WTC11 (cell line): ENCODE results near the gene TBL1XR1.

ENCODE experiments used
- CBFB ChIP-seq: sonication (generic); formaldehyde crosslinking; IDR thresholded peaks from 2 replicates; pipeline ENCODE4 v1.8.1; 2022; ENCODE audit warnings: mild to moderate bottlenecking, low read depth, missing genetic modification reagents
- SP1 ChIP-seq: sonication (generic); formaldehyde crosslinking; conservative IDR thresholded peaks from 2 replicates; pipeline ENCODE4 v1.8.1; 2022; ENCODE audit warnings: missing genetic modification reagents
- TF ChIP-seq, protein P1 (sequence below): sonication (generic); formaldehyde crosslinking; IDR thresholded peaks from 2 replicates; pipeline ENCODE4 v1.8.1; 2023; ENCODE audit warnings: mild to moderate bottlenecking, missing genetic modification reagents, moderate library complexity
- TF ChIP-seq, protein P2 (sequence below): sonication (generic); formaldehyde crosslinking; IDR thresholded peaks from 2 replicates; pipeline ENCODE4 v1.8.1; 2023; ENCODE audit warnings: mild to moderate bottlenecking, missing genetic modification reagents

DNA sequence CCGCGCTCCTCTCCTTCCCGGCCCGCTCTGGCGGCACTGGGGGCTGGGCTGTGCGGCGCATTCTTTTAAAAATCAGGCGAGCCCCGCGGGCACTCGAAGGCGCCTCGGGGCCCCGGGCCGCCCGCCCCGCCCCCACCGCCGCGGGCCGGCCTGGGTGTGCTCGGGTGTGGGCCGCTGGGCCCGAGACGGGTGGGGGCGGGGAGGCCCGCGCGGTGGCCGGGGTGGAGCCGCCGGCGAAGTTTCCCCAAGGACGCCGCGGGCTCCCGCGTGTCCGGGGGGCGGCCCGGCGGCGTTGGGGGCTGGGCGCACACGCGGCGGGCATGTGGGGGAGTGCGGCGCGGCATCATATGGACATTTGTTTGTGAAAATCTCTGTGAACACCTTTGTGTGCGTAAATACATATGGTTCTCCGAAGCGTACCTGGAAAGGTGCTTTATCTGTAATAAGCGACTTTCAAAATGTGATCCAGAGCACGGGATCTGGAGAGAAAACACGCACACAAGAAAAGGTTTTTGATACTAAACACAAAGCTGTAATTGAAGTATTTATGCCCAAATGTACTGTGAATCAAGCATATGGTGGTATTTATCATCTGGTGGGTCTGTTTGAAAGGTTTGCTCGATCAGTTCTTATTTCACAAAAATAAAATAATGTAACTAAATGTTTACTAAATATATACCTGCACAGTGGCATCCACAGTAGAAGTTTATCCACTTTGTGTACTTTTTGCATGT lies 612 bp upstream of the TBL1XR1 start:
- TF ChIP-seq SP1 (CRISPR knock-in tag) (no peak), CBFB (CRISPR knock-in tag) (no peak)
- TF ChIP-seq, protein P1, sequence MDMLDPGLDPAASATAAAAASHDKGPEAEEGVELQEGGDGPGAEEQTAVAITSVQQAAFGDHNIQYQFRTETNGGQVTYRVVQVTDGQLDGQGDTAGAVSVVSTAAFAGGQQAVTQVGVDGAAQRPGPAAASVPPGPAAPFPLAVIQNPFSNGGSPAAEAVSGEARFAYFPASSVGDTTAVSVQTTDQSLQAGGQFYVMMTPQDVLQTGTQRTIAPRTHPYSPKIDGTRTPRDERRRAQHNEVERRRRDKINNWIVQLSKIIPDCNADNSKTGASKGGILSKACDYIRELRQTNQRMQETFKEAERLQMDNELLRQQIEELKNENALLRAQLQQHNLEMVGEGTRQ (CRISPR knock-in tag) = no peak
- TF ChIP-seq, protein P2, sequence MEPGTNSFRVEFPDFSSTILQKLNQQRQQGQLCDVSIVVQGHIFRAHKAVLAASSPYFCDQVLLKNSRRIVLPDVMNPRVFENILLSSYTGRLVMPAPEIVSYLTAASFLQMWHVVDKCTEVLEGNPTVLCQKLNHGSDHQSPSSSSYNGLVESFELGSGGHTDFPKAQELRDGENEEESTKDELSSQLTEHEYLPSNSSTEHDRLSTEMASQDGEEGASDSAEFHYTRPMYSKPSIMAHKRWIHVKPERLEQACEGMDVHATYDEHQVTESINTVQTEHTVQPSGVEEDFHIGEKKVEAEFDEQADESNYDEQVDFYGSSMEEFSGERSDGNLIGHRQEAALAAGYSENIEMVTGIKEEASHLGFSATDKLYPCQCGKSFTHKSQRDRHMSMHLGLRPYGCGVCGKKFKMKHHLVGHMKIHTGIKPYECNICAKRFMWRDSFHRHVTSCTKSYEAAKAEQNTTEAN (CRISPR knock-in tag) = no peak
